Muscle of back (tissue), 11 donors: ENCODE data around the gene CXXC4. TPM values are rescaled to one million over a fixed set of nuclear protein-coding genes. Genes with fewer than 3 reads are reported as not detected.

Experiments
- DNase-seq, 3 donors: peaks; one replicate each; pipeline versions ENCODE4 v3.0.0 to v3.0.0-alpha.2; 2013
- polyA plus RNA-seq, 10 donors: library from polyadenylated mRNA; unstranded; fragments of 120-200 nt; gene quantifications; one replicate each; pipeline ENCODE4 v1.2.1, GENCODE V29; 2013; ENCODE audit not compliant: insufficient read length in 10 of 10

Gene CXXC4
- polyA plus RNA-seq, 10 donors, result 1.5 to 3.9 (median 2.2) TPM

GRCh38 chr4:104420766-104421165, 73.9 kb downstream of the CXXC4 start:
- DNase-seq, result peak in 1 of 3 donors; percentile 25
